ENCODE measurements around the gene ADGRD1.

ADGRD1 gene

DNA sequence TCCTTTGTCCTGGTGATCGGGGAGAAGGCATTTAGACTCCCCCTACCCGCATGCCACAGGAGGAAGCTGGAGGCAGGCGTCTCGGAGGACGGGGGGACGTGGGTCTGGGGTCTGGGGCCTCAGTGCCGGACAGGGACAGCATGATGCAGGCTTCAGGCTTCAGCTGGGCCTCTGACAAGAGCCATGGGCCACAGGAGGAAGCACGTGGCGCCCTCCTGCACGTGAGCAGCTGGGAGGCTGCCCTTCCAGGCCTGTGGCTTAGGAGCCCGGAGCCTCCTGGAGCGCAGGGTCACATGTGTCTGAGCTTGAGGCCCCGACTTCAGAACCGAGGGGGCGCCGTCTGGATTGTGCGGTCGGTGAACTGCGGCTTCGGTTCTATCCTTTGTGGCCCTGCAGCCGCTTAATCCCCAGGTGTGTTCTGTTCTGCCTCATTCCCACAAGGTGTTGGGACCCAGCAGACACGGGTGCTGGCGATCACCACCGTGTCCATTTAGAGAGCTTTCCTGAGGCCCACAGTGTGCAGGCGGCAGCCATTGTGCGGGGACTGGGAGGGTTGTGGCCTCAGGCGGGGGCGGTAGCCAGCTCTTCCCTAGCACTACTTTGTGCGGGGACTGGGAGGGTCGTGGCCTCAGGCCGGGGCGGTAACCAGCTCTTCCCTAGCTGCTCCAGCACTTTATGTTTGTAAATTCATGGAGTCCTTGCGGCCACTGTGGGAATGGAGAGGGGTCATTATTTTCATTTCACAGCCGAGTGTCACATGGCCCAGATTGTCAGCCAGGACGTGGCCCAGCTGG, 150.2 kb downstream of the ADGRD1 start:
- Histone ChIP-seq H3K9me3 (ENCODE audit: low read length) (peaks cover 4% of the 10 kb centered on the region), H3K4me3 (ENCODE audit: low read length) (no peak overlapping the region), H3K27me3 (ENCODE audit: insufficient read depth, low read length) (no peaks in the 10 kb centered on the region), H3K4me1 (ENCODE audit: insufficient read depth, low read length) (peaks cover 16% of the 10 kb centered on the region), H2AFZ (ENCODE audit: low read depth, low read length) (no peak overlapping the region), H3K36me3 (ENCODE audit: insufficient read depth, low read length) (no peaks in the 10 kb centered on the region)

DNA sequence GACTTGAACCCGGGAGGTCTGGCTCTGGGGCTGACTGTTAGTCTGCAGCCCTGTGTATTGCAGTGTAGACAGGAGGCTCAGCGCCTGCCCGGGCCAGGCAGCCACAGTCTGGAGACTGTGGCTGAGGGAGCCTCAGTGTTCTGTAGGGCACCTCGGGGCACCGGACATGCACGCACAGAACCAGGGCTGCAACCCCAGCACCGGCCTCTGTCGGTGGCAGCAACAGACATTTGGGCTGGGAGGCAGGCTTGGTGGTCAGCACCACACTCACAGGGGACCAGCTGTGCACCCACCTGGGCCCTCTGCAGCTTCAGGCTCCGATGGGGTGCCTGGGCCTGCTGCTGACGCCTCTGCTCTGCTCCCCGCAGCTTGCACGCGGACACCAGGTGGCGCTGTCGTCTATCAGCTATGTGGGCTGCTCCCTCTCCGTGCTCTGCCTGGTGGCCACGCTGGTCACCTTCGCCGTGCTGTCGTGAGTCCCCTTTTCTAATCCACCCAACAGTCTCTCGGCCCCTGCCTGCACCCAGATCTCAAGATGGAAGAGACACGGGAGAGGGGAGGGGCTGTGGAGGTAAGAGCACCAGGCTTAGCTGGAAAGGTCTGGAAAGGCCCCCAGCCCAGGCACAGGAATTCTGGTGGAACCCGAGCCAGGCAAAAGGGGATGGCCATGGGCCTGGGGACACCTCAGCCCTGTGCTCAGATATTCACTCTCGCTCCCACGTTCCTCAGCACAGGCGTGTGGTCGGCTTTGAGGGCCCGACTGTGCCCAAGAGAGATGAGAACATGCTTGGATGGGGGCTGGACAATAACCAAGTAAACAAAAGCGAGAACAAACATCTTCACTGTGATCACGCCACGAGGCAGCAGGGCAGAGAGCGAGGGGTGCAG, 151.0 kb downstream of the ADGRD1 start:
- peaks cover 4% of the 10 kb centered on the region for H3K9me3 ChIP-seq (ENCODE audit: low read length)
- H3K4me1 ChIP-seq (ENCODE audit: insufficient read depth, low read length) = peaks cover 16% of the 10 kb centered on the region

DNA sequence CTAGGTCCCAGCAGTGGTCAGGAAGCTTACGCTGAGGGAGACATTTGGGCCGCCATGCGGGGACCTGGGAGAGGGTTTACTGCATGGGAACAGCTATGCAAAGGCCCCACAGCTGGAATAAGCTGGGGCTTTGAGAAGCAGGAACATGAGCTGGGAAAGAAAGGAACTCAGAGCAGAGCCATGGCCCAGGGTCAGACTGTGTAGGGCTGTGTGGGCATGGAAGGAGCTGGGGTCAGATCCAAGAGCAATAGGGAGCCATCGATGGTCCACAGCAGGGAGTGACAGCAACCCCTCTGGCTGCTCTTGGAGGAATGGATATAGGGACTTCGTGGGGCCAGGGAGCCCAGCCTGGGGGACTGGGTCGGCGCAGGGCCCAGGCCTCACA, 151.6 kb downstream of the ADGRD1 start:
- Histone ChIP-seq H3K36me3 (ENCODE audit: insufficient read depth, low read length) (no peaks in the 10 kb centered on the region), H3K27me3 (ENCODE audit: insufficient read depth, low read length) (no peaks in the 10 kb centered on the region), H3K9me3 (ENCODE audit: low read length) (peaks cover 4% of the 10 kb centered on the region), H3K4me1 (ENCODE audit: insufficient read depth, low read length) (peaks cover 16% of the 10 kb centered on the region), H3K4me3 (ENCODE audit: low read length) (no peak overlapping the region), H2AFZ (ENCODE audit: low read depth, low read length) (no peak overlapping the region)

More for the DNA sequence above, 151.0 kb downstream of the ADGRD1 start:
- Histone ChIP-seq H3K4me3 (ENCODE audit: low read length) (no peak overlapping the region), H3K36me3 (ENCODE audit: insufficient read depth, low read length) (no peaks in the 10 kb centered on the region), H3K27me3 (ENCODE audit: insufficient read depth, low read length) (no peaks in the 10 kb centered on the region), H2AFZ (ENCODE audit: low read depth, low read length) (no peak overlapping the region)

DNA sequence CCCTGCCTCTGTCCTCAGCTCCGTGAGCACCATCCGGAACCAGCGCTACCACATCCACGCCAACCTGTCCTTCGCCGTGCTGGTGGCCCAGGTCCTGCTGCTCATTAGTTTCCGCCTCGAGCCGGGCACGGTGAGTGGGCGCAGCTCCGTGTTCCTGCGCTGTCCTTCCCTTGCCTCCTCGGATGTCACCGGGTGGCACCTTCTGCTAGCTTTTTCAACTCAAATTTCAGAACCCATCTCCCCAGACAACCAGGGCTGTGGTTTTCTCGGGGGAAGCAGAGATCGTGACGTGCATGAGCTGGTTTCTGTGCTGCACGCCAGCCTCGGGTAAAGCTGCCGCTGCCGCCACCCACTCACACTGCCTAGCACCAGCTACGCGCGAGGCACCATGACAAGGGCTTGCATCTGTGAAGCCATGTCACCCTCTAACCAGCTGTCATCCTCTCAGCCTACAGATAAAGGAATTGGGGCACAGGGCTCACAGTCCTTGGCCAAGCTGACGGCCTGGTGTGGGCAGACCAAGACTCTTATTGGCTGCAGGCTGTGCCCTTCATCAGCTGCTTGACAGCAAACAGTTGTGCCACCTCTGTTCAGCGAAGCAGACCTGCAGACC, 152.1 kb downstream of the ADGRD1 start:
- no peaks in the 10 kb centered on the region for H3K27me3 ChIP-seq (ENCODE audit: insufficient read depth, low read length)

GRCh38 chr12:131106349-131106941, 152.7 kb downstream of the ADGRD1 start:
- no peaks in the 10 kb centered on the region for H3K27me3 ChIP-seq (ENCODE audit: insufficient read depth, low read length)
- no peak overlapping the region for H3K4me3 ChIP-seq (ENCODE audit: low read length)
- H2AFZ ChIP-seq (ENCODE audit: low read depth, low read length) = no peak overlapping the region
- H3K36me3 ChIP-seq (ENCODE audit: insufficient read depth, low read length) = no peaks in the 10 kb centered on the region
- H3K4me1 ChIP-seq (ENCODE audit: insufficient read depth, low read length) = peaks cover 16% of the 10 kb centered on the region
- H3K9me3 ChIP-seq (ENCODE audit: low read length) = peaks cover 4% of the 10 kb centered on the region

More for the DNA sequence above, 152.1 kb downstream of the ADGRD1 start:
- H3K4me3 ChIP-seq (ENCODE audit: low read length) = no peak overlapping the region
- peaks cover 16% of the 10 kb centered on the region for H3K4me1 ChIP-seq (ENCODE audit: insufficient read depth, low read length)
- peaks cover 4% of the 10 kb centered on the region for H3K9me3 ChIP-seq (ENCODE audit: low read length)
- no peak overlapping the region for H2AFZ ChIP-seq (ENCODE audit: low read depth, low read length)
- no peaks in the 10 kb centered on the region for H3K36me3 ChIP-seq (ENCODE audit: insufficient read depth, low read length)

GRCh38 chr12:131108177-131108955, 154.7 kb downstream of the ADGRD1 start:
- H3K4me3 ChIP-seq (ENCODE audit: low read length) = no peak overlapping the region
- H3K9me3 ChIP-seq (ENCODE audit: low read length) = peaks cover 4% of the 10 kb centered on the region

DNA sequence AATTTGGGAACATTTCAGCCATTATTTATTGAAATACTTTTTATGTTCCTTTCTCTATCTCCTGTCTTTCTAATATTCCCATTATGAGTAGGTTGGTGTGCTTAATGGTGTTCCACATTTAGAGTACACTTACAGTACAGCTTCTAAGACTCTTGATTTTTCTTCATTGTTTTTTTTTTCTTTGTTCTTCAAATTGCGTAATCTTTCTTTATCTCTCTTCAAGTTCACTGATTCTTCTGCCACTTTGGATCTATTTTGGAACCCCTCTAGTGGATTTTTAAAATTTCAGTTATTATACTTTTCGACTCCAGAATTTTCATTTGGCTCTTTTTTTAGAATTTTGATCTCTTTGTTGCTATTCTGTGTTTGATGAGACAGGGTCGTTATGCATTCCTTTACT, 157.7 kb downstream of the ADGRD1 start:
- peaks cover 13% of the 10 kb centered on the region for H3K4me1 ChIP-seq (ENCODE audit: insufficient read depth, low read length)
- H3K4me3 ChIP-seq (ENCODE audit: low read length) = no peak overlapping the region
- H3K9me3 ChIP-seq (ENCODE audit: low read length) = peaks cover 4% of the 10 kb centered on the region
- no peaks in the 10 kb centered on the region for H3K27me3 ChIP-seq (ENCODE audit: insufficient read depth, low read length)
- no peak overlapping the region for H2AFZ ChIP-seq (ENCODE audit: low read depth, low read length)
- H3K36me3 ChIP-seq (ENCODE audit: insufficient read depth, low read length) = no peaks in the 10 kb centered on the region

More at GRCh38 chr12:131108177-131108955, 154.7 kb downstream of the ADGRD1 start:
- Histone ChIP-seq H3K4me1 (ENCODE audit: insufficient read depth, low read length) (peaks cover 10% of the 10 kb centered on the region), H3K27me3 (ENCODE audit: insufficient read depth, low read length) (no peaks in the 10 kb centered on the region), H2AFZ (ENCODE audit: low read depth, low read length) (no peak overlapping the region), H3K36me3 (ENCODE audit: insufficient read depth, low read length) (no peaks in the 10 kb centered on the region)

DNA sequence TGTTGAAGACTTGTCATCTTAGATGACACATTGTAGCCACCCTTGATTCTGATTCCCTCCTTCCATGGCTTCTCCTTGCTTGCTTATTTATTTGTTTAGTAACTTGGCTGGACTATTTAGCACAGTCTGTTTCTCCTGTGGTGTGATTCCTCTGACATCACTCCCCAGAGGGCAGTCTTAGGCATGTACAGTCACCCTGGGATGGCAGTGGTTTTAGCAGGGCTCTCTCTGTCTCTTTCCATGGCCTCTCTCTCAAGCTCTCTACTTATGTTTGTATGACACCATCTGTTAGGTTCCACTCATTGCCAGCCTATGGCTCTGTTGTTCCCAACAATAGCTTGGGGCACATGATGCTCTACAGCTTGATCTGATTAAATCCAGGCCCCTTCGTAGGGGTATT, 158.3 kb downstream of the ADGRD1 start:
- no peaks in the 10 kb centered on the region for H3K27me3 ChIP-seq (ENCODE audit: insufficient read depth, low read length)
- H3K36me3 ChIP-seq (ENCODE audit: insufficient read depth, low read length) = no peaks in the 10 kb centered on the region
- peaks cover 4% of the 10 kb centered on the region for H3K9me3 ChIP-seq (ENCODE audit: low read length)
- H3K4me3 ChIP-seq (ENCODE audit: low read length) = no peak overlapping the region
- H3K4me1 ChIP-seq (ENCODE audit: insufficient read depth, low read length) = peaks cover 18% of the 10 kb centered on the region
- no peak overlapping the region for H2AFZ ChIP-seq (ENCODE audit: low read depth, low read length)

DNA sequence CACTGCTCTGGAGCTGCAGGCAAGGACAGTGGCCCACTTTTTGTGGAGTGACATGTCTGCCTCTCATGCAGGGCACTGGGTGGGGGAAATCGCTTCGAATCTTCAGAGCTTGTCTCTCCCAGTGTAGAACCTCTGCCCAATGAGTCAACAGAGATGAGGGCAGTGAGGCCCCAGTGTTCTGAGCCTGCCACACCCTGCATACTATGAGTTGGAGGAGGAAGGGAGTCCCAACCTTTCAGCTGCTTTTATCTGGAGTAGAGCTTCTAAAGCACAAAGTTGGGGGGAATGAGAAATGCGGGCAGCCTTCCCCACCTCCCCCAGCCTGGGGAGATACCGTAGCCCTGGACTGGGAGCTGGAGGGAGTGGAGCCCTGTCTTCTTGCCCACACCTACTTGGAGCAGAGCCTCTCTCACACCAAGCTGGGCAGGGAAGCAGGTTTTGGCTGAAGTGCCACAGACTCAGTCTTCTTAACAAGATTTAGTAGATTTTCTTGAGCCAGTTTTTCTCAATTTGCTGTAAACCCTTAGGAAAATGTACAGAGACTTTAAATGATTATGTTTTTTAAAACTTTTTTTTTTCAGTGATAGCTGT, 159.1 kb downstream of the ADGRD1 start:
- Histone ChIP-seq H3K9me3 (ENCODE audit: low read length) (peaks cover 4% of the 10 kb centered on the region), H2AFZ (ENCODE audit: low read depth, low read length) (no peak overlapping the region), H3K27me3 (ENCODE audit: insufficient read depth, low read length) (no peaks in the 10 kb centered on the region), H3K4me3 (ENCODE audit: low read length) (no peak overlapping the region), H3K4me1 (ENCODE audit: insufficient read depth, low read length) (peaks cover 18% of the 10 kb centered on the region), H3K36me3 (ENCODE audit: insufficient read depth, low read length) (no peaks in the 10 kb centered on the region)

DNA sequence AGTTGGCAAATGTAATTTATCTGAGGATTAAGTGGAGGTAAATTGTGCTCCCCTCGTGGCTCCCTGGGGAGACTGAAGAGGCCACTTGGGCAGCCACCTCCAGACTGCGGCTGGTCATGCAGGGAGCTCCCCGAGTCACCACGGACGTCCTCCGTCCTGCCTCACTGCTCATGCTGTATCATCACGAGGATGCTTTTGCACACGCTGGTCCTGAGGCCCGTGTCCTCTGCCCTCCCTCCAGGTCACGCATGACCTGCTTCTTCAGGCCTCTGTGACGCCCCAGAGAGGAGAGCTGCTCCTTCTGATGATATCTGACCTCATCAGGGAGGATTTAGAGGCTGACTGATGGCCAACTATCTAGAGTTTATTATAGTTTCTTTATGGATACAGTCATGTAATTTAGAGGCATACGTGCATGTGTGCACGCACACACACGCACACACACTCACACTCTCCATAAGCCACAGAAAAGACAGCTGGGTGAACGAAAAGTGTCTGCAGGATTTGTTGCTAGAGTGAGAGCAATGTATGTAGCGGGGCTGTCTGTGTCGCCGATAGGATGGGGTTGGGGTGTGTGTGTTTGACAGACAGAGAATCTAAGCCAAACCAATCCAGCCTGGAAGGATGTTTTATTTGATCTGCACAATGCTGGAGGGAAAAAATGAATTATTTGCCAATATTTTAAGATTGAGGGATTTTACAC, 160.0 kb downstream of the ADGRD1 start:
- Histone ChIP-seq H2AFZ (ENCODE audit: low read depth, low read length) (no peak overlapping the region), H3K9me3 (ENCODE audit: low read length) (no peaks in the 10 kb centered on the region), H3K27me3 (ENCODE audit: insufficient read depth, low read length) (no peaks in the 10 kb centered on the region), H3K4me1 (ENCODE audit: insufficient read depth, low read length) (peaks cover 18% of the 10 kb centered on the region), H3K4me3 (ENCODE audit: low read length) (no peak overlapping the region), H3K36me3 (ENCODE audit: insufficient read depth, low read length) (no peaks in the 10 kb centered on the region)

DNA sequence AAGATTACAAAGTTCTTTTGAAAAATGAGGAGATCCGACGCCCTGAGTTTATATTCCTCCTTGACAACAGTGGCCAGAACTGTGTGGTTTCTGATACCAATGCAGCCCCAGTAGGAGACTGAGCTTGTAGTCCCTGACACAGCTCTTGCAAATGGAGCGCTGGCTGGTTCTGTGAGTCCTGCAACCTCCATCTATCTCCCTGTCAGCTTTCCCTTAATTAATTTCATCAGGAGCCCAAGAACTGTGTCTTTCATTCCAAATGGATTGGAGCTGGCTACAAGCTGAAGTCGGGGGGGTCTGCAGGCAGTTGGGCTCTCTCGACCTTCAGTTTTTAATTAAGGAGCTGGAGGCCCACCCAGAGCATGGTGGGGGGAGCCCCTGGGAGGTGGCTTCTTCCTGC, 160.6 kb downstream of the ADGRD1 start:
- H2AFZ ChIP-seq (ENCODE audit: low read depth, low read length) = no peak overlapping the region
- H3K4me1 ChIP-seq (ENCODE audit: insufficient read depth, low read length) = peaks cover 18% of the 10 kb centered on the region
- H3K36me3 ChIP-seq (ENCODE audit: insufficient read depth, low read length) = no peaks in the 10 kb centered on the region
- no peak overlapping the region for H3K4me3 ChIP-seq (ENCODE audit: low read length)
- no peaks in the 10 kb centered on the region for H3K27me3 ChIP-seq (ENCODE audit: insufficient read depth, low read length)
- H3K9me3 ChIP-seq (ENCODE audit: low read length) = no peaks in the 10 kb centered on the region
